ENCODE data around the gene STX8.

STX8 gene

GRCh38 chr17:9538626-9539025, 37.0 kb downstream of the STX8 start:
- Histone ChIP-seq H3K36me3 (replicated peaks in 1 of 2; ENCODE audit: control insufficient read depth in 2 of 2, insufficient read depth in 2 of 2, low read length in 2 of 2) (no peaks in the 10 kb centered on the region), H3K23ac (ENCODE audit: low read depth, low read length, poor library complexity) (no peak overlapping the region), H3K14ac (ENCODE audit: low read length) (no peak overlapping the region), H3K27ac (replicated peaks; ENCODE audit: low read length) (no peak overlapping the region), H3K18ac (ENCODE audit: low read length) (no peak overlapping the region), H3K9ac (ENCODE audit: low read depth, low read length, poor library complexity) (no peak overlapping the region), H3K79me1 (ENCODE audit: low read depth, low read length) (no peaks in the 10 kb centered on the region), H3K4ac (ENCODE audit: low read length) (no peak overlapping the region), H3K4me3 (ENCODE audit: low read length in 2 of 2) (no peak overlapping the region), H3K4me2 (ENCODE audit: insufficient read depth, low read length, poor library complexity, severe bottlenecking) (no peak overlapping the region), H2AK5ac (ENCODE audit: low read depth, low read length) (no peak overlapping the region), H3K27me3 (ENCODE audit: control insufficient read depth in 3 of 3, insufficient read depth in 3 of 3, low read depth in 1 of 3, low read length in 3 of 3) (no peaks in the 10 kb centered on the region), H2BK5ac (ENCODE audit: low read length) (no peak overlapping the region), H2AFZ (ENCODE audit: low read length) (no peak overlapping the region), H3K4me1 (ENCODE audit: control insufficient read depth in 2 of 2, insufficient read depth in 1 of 2, low read depth in 1 of 2, low read length in 2 of 2) (peaks cover 0 to 5% of the 10 kb centered on the region in 2 donors), H3K9me3 (replicated peaks in 1 of 2; ENCODE audit: control insufficient read depth in 2 of 2, insufficient read depth in 1 of 2, low read depth in 1 of 2, low read length in 2 of 2) (no peaks in the 10 kb centered on the region), H2BK120ac (ENCODE audit: low read depth, low read length) (no peak overlapping the region), H4K91ac (ENCODE audit: low read depth, low read length, poor library complexity) (no peak overlapping the region), H2BK15ac (ENCODE audit: low read length) (no peak overlapping the region), H2BK12ac (ENCODE audit: low read length) (no peak overlapping the region), H4K8ac (ENCODE audit: low read depth, low read length) (no peak overlapping the region)
- WGBS, 2 donors (ENCODE audit: extremely low coverage in 2 of 2, insufficient read length in 2 of 2, insufficient replicate concordance in 1 of 2): no CpG with 5 or more reads among the region's 4 CpGs
- no peak for DNase-seq (ENCODE audit: low spot score)

GRCh38 chr17:9537177-9537776, 38.3 kb downstream of the STX8 start:
- Histone ChIP-seq H2BK5ac (ENCODE audit: low read length) (no peak overlapping the region), H3K9me3 (replicated peaks in 1 of 2; ENCODE audit: control insufficient read depth in 2 of 2, insufficient read depth in 1 of 2, low read depth in 1 of 2, low read length in 2 of 2) (no peaks in the 10 kb centered on the region), H3K27ac (replicated peaks; ENCODE audit: low read length) (no peak overlapping the region), H2BK120ac (ENCODE audit: low read depth, low read length) (no peak overlapping the region), H3K4me2 (ENCODE audit: insufficient read depth, low read length, poor library complexity, severe bottlenecking) (no peak overlapping the region), H2BK15ac (ENCODE audit: low read length) (no peak overlapping the region), H3K9ac (ENCODE audit: low read depth, low read length, poor library complexity) (no peak overlapping the region), H3K79me1 (ENCODE audit: low read depth, low read length) (no peaks in the 10 kb centered on the region), H2AK5ac (ENCODE audit: low read depth, low read length) (no peak overlapping the region), H3K4me1 (ENCODE audit: control insufficient read depth in 2 of 2, insufficient read depth in 1 of 2, low read depth in 1 of 2, low read length in 2 of 2) (peaks cover 0 to 5% of the 10 kb centered on the region in 2 donors), H2BK12ac (ENCODE audit: low read length) (no peak overlapping the region), H3K14ac (ENCODE audit: low read length) (no peak overlapping the region), H2AFZ (ENCODE audit: low read length) (no peak overlapping the region), H3K18ac (ENCODE audit: low read length) (no peak overlapping the region), H4K8ac (ENCODE audit: low read depth, low read length) (no peak overlapping the region), H3K4me3 (ENCODE audit: low read length in 2 of 2) (no peak overlapping the region), H3K27me3 (ENCODE audit: control insufficient read depth in 3 of 3, insufficient read depth in 3 of 3, low read depth in 1 of 3, low read length in 3 of 3) (no peaks in the 10 kb centered on the region), H4K91ac (ENCODE audit: low read depth, low read length, poor library complexity) (no peak overlapping the region), H3K36me3 (replicated peaks in 1 of 2; ENCODE audit: control insufficient read depth in 2 of 2, insufficient read depth in 2 of 2, low read length in 2 of 2) (no peaks in the 10 kb centered on the region), H3K23ac (ENCODE audit: low read depth, low read length, poor library complexity) (no peak overlapping the region), H3K4ac (ENCODE audit: low read length) (no peak overlapping the region)
- no peak for DNase-seq (ENCODE audit: low spot score)
- no CpG with 5 or more reads among the region's 12 CpGs for WGBS, 2 donors (ENCODE audit: extremely low coverage in 2 of 2, insufficient read length in 2 of 2, insufficient replicate concordance in 1 of 2)

GRCh38 chr17:9536061-9536460, 39.6 kb downstream of the STX8 start:
- Histone ChIP-seq H3K23ac (ENCODE audit: low read depth, low read length, poor library complexity) (no peak overlapping the region), H3K14ac (ENCODE audit: low read length) (no peak overlapping the region), H2BK12ac (ENCODE audit: low read length) (no peak overlapping the region), H2BK5ac (ENCODE audit: low read length) (no peak overlapping the region), H3K4ac (ENCODE audit: low read length) (no peak overlapping the region), H3K9me3 (replicated peaks in 1 of 2; ENCODE audit: control insufficient read depth in 2 of 2, insufficient read depth in 1 of 2, low read depth in 1 of 2, low read length in 2 of 2) (no peaks in the 10 kb centered on the region), H3K79me1 (ENCODE audit: low read depth, low read length) (no peaks in the 10 kb centered on the region), H2BK120ac (ENCODE audit: low read depth, low read length) (no peak overlapping the region), H3K18ac (ENCODE audit: low read length) (no peak overlapping the region), H2BK15ac (ENCODE audit: low read length) (no peak overlapping the region), H4K8ac (ENCODE audit: low read depth, low read length) (no peak overlapping the region), H3K9ac (ENCODE audit: low read depth, low read length, poor library complexity) (no peak overlapping the region), H3K4me1 (ENCODE audit: control insufficient read depth in 2 of 2, insufficient read depth in 1 of 2, low read depth in 1 of 2, low read length in 2 of 2) (peaks cover 0 to 5% of the 10 kb centered on the region in 2 donors), H3K4me3 (ENCODE audit: low read length in 2 of 2) (no peak overlapping the region), H4K91ac (ENCODE audit: low read depth, low read length, poor library complexity) (no peak overlapping the region), H2AFZ (ENCODE audit: low read length) (no peak overlapping the region), H3K36me3 (replicated peaks in 1 of 2; ENCODE audit: control insufficient read depth in 2 of 2, insufficient read depth in 2 of 2, low read length in 2 of 2) (no peaks in the 10 kb centered on the region), H3K27ac (replicated peaks; ENCODE audit: low read length) (no peak overlapping the region), H3K27me3 (ENCODE audit: control insufficient read depth in 3 of 3, insufficient read depth in 3 of 3, low read depth in 1 of 3, low read length in 3 of 3) (no peaks in the 10 kb centered on the region), H2AK5ac (ENCODE audit: low read depth, low read length) (no peak overlapping the region), H3K4me2 (ENCODE audit: insufficient read depth, low read length, poor library complexity, severe bottlenecking) (no peak overlapping the region)
- no CpG with 5 or more reads among the region's 8 CpGs for WGBS, 2 donors (ENCODE audit: extremely low coverage in 2 of 2, insufficient read length in 2 of 2, insufficient replicate concordance in 1 of 2)
- DNase-seq (ENCODE audit: low spot score): no peak

- H3K14ac ChIP-seq (ENCODE audit: low read length): no peak overlapping the region
- no peak overlapping the region for H3K4me2 ChIP-seq (ENCODE audit: insufficient read depth, low read length, poor library complexity, severe bottlenecking)
- no peak overlapping the region for H3K23ac ChIP-seq (ENCODE audit: low read depth, low read length, poor library complexity)
- no peak overlapping the region for H2BK5ac ChIP-seq (ENCODE audit: low read length)
- no peak overlapping the region for H2AK5ac ChIP-seq (ENCODE audit: low read depth, low read length)
- no peak overlapping the region for H2BK120ac ChIP-seq (ENCODE audit: low read depth, low read length)
- H2BK15ac ChIP-seq (ENCODE audit: low read length): no peak overlapping the region
- no peaks in the 10 kb centered on the region for H3K9me3 ChIP-seq (replicated peaks in 1 of 2; ENCODE audit: control insufficient read depth in 2 of 2, insufficient read depth in 1 of 2, low read depth in 1 of 2, low read length in 2 of 2)
- H3K18ac ChIP-seq (ENCODE audit: low read length): no peak overlapping the region
- no peak overlapping the region for H4K8ac ChIP-seq (ENCODE audit: low read depth, low read length)
- H2BK12ac ChIP-seq (ENCODE audit: low read length): no peak overlapping the region
- no peak overlapping the region for H3K27ac ChIP-seq (replicated peaks; ENCODE audit: low read length)
- H3K9ac ChIP-seq (ENCODE audit: low read depth, low read length, poor library complexity): no peak overlapping the region
- H3K4ac ChIP-seq (ENCODE audit: low read length): no peak overlapping the region
- no peaks in the 10 kb centered on the region for H3K27me3 ChIP-seq (ENCODE audit: control insufficient read depth in 3 of 3, insufficient read depth in 3 of 3, low read depth in 1 of 3, low read length in 3 of 3)
- H3K4me3 ChIP-seq (ENCODE audit: low read length in 2 of 2): no peak overlapping the region
- no CpG with 5 or more reads among the region's 4 CpGs for WGBS, 2 donors (ENCODE audit: extremely low coverage in 2 of 2, insufficient read length in 2 of 2, insufficient replicate concordance in 1 of 2)
- H2AFZ ChIP-seq (ENCODE audit: low read length): no peak overlapping the region
- peaks cover 0 to 5% of the 10 kb centered on the region in 2 donors for H3K4me1 ChIP-seq (ENCODE audit: control insufficient read depth in 2 of 2, insufficient read depth in 1 of 2, low read depth in 1 of 2, low read length in 2 of 2)
- no peak overlapping the region for H4K91ac ChIP-seq (ENCODE audit: low read depth, low read length, poor library complexity)
- H3K36me3 ChIP-seq (replicated peaks in 1 of 2; ENCODE audit: control insufficient read depth in 2 of 2, insufficient read depth in 2 of 2, low read length in 2 of 2): no peaks in the 10 kb centered on the region
- no peaks in the 10 kb centered on the region for H3K79me1 ChIP-seq (ENCODE audit: low read depth, low read length)
- DNase-seq (ENCODE audit: low spot score): no peak
These were observed 42.2 kb downstream of the STX8 start for GRCh38 chr17:9533441-9533840.
